HL-60 (cell line): ENCODE measurements around the gene TTC28.

Experiments used
- DNase-seq, 2 experiments: peaks; one replicate each; pipeline ENCODE4 v3.0.0-alpha.2; 2010 to 2020; ENCODE audit warnings: low read depth in 1 of 2, low spot score in 1 of 2
- H3K27ac ChIP-seq: fragments of 250-450 bp; sonication (Bioruptor Pico); replicated peaks from 2 replicates; pipeline ENCODE4 v1.5.1; 2020; ENCODE audit warnings: mild to moderate bottlenecking, moderate library complexity
- H3K27me3 ChIP-seq: fragments of 250-450 bp; sonication (Bioruptor Pico); 2 replicates; pipeline ENCODE4 v1.5.1; 2021; ENCODE audit warnings: mild to moderate bottlenecking, moderate library complexity; ENCODE audit not compliant: insufficient read depth, poor library complexity, severe bottlenecking
- H3K4me3 ChIP-seq: replicated peaks from 2 replicates; pipeline ENCODE4 v1.5.1; 2011; ENCODE audit warnings: mild to moderate bottlenecking, control low read depth, low read length; ENCODE audit not compliant: insufficient read depth
- CTCF ChIP-seq: IDR thresholded peaks from one replicate; pipeline ENCODE4 v1.5.1; 2011; ENCODE audit warnings: low read length, control low read depth, inconsistent platforms; ENCODE audit not compliant: insufficient read depth
- GABPA ChIP-seq: IDR thresholded peaks from 2 replicates; pipeline ENCODE4 v1.6.1; 2012; ENCODE audit warnings: low read depth
- POLR2AphosphoS5 ChIP-seq: IDR thresholded peaks from 2 replicates; pipeline ENCODE4 v1.6.1; 2012; ENCODE audit warnings: low read depth
- REST ChIP-seq: IDR thresholded peaks from 2 replicates; pipeline ENCODE4 v1.6.1; 2012; ENCODE audit warnings: low read depth; ENCODE audit not compliant: insufficient replicate concordance
- SPI1 ChIP-seq: IDR thresholded peaks from 2 replicates; pipeline ENCODE4 v1.6.1; 2012; ENCODE audit warnings: low read depth, mild to moderate bottlenecking, borderline replicate concordance

Gene TTC28

GRCh38 chr22:28599693-28600092 lies 79.9 kb downstream of the TTC28 start:
- DNase-seq = no peak
- no peak for TF ChIP-seq POLR2AphosphoS5
- no peak for TF ChIP-seq SPI1
- TF ChIP-seq CTCF = no peak
- no peak for TF ChIP-seq GABPA
- TF ChIP-seq REST = no peak
- Histone ChIP-seq H3K27me3 (no peaks in the 10 kb centered on the region), H3K27ac (no peak overlapping the region), H3K4me3 (no peak overlapping the region)

GRCh38 chr22:28597665-28598064 lies 82.0 kb downstream of the TTC28 start:
- Histone ChIP-seq H3K27ac (no peak overlapping the region), H3K4me3 (no peak overlapping the region), H3K27me3 (no peaks in the 10 kb centered on the region)
- DNase-seq = peak in 1 of 2 experiments; percentile 4
- TF ChIP-seq CTCF (no peak), SPI1 (no peak), GABPA (no peak), REST (no peak), POLR2AphosphoS5 (no peak)

- TF ChIP-seq POLR2AphosphoS5 = no peak
- peak; percentile 46 for TF ChIP-seq CTCF
- Histone ChIP-seq H3K27ac (no peak overlapping the region), H3K4me3 (no peak overlapping the region), H3K27me3 (no peaks in the 10 kb centered on the region)
- DNase-seq = peak; percentile 16
Observed at GRCh38 chr22:28594797-28595462, 84.7 kb downstream of the TTC28 start.
